Islet precursor cell (in vitro differentiated cells): Measurements from ENCODE around the gene DIAPH1.
"Not testable (repeated sequence)": the region's sequence is repeated elsewhere in the genome, so short reads cannot be mapped to it uniquely, and the experiment has no call there.

Experiments used
- DNase-seq: peaks from one replicate; pipeline ENCODE4 v3.0.0-alpha.2; 2018

DIAPH1 gene

DNA sequence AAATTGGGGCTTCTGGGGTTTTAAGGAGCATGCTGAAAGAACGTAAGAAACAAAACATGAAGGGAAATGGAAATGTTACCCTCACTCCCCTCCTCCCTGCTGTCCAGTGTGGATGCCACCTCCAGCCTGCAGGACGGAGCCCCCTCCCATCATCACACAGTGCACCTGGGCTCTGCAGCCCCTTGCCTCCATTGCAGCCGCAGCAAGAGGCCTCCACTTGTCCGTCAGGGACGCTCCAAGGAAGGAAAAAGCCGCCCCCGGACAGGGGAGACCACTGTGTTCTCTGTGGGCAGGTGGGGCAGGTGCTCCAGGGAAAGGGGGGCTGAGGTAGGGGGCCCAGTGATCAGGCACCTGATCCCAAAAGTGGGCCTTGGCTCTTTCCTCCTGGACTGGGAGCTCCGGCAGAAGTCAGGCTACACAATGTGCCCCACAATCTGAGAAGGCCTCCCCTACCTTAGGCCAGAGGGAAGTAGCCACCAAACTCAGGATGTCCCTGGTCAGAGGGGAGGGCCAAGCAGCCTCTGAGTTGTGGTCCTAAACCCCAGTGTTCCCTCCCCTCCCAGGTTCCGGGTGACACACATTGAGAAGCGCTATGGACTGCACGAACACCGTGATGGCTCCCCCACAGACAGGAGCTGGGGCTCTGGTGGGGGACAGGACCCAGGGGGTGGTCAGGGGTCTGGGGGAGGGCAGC lies 20.7 kb upstream of the DIAPH1 start:
- no peak for DNase-seq

DNA sequence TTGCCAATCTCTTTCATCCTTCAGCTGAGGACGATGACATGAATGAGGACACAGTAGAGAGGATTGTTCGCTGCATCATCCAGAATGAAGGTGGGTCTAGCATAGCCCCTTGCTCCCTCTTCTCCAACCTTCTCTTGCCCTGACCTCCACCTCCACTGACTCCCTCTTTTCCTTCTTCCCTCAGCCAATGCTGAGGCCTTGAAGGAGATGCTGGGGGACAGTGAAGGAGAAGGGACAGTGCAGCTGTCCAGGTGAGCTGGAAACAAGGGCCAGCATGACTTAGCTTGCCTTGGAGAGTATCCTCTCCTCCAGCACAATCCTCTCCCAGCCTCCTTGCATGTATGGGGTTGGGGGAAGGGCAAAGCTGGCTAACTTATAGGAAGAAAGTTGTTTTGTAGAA lies 20.0 kb upstream of the DIAPH1 start:
- no peak for DNase-seq

DNA sequence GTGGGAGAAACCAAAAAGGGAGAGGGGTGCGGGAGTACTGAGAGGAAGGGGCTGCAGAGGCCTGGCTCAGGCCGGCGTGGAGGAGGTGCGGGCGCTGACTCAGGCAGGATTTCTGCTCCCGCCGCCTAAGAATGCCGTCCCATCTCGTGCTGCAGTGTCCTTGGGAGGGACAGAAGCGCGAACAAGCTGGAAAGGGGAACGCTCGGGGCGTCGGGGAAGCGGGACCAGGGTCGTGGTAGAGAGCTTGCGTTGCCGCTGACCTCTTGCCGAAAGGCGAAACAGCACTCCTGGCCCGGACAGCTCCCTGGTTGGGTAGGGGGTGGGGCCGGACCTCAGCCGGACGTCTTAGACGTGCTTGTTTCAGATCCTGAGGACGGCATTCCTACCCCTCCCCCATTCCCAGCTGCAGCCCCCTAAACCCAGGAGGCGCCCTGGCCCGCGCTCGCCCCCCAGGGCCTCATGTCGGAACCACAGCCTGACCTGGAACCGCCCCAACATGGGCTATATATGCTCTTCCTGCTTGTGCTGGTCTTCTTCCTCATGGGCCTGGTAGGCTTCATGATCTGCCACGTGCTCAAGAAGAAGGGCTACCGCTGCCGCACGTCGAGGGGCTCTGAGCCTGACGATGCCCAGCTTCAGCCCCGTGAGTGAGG lies 19.1 kb upstream of the DIAPH1 start:
- DNase-seq, result peak; percentile 92

DNA sequence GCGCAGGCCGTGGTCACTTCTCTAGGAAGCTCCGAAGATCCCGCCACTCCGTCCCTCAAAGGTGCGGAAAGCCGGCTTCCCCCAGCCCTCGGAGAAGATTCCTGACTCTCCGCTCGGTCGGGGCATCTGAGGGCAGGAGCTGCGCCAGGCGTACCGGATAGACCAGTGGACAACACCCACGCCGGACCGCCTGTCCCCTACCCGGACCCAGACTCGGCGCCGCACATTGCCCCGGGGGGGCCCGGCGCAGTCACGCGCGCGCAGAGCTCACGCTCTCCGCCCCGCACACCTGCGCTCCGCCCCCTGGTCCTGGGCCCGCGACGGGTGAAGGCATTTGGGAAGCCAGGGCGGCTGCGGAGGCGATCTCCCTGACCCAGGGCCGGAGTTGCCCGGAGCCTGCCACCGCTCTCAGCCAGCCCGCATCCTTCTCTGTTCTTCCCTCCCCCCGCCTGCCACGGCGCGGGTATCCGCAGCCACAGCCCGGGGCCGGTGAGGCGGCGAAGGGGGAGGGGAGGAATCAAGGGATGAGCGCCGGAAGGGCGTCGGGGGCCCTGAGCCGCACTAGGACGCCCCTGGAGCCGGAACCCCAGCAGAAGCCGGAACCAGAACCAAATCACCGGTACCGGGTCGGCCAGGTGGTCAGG lies 18.4 kb upstream of the DIAPH1 start:
- peak; percentile 71 for DNase-seq

DNA sequence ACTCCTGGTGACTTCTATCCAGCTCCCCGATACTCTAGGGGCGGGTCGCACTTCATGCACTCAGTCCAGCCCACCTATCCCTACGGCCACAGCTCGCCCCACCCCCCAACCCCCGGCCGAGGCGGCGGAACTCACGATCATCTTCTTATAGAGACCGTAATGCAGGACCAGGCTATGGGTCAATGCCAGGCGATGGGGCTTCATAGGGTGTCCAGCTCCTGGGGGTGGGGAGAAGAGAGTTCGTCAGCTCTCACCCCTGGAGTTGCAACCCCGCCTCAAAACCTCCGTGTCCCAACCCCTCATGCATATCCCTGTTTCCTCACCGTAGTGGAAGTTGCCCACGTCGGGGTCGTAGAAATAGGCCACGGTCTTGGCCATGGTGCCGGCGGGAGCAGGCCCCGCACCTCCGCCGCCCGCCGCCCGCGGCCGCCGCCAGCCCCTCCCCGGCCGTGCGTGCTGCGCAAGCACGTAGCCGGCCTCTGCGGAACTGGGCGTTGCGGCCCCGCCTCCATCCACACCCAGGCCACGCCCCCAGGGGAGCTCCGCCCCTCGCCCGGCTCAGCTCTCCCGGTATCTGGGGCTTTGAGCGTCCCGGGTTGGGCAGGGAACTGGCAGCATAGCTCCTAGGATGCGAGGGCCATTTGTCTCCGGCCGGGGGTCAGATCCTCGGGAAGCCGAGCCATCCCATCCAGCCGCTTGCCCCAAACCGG lies 17.8 kb upstream of the DIAPH1 start, which contains the start of the genes HDAC3 and RELL2:
HDAC3 (minus strand) TSS at position 437 of the 710 bp plus-strand sequence; CDS start at position 378, 59 bp downstream.
RELL2 (plus strand) TSS at position 585 of the 710 bp plus-strand sequence. CDS start 1,229 bp downstream, outside the sequence.
- peak; percentile 97 for DNase-seq

DNA sequence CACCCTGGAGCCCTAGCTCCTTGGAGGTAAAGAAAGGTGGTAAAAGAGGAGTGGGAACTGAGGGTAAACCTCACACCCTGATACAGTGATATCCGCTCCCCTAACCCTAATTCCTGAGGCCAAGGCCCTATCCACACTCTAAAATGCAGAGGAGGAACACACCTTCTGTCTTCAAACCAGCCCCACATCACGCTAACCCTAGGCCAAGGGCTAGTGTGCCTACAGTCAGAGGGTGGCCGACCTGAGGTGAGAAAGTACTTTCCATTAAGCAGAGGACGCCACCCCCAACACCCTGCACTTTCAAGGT lies 17.3 kb upstream of the DIAPH1 start:
- DNase-seq, result no peak

DNA sequence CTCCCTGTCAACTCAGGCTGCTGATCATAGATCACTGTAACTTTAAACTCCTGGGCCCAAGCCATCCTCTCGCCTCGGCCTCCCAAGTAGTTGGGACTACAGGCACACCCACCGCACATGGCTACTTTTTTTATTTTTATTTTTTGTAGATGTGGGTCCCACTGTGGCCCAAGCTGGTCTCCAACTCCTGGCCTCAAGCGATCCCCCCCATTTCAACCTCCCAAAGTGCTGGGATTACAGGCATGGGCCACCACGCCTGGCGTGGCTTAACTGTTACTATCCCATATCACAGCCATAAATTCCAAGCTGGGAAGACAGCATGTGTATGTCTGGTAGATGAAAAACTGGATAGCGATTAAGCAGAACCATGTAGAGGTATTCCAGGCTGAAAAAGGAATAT lies 16.8 kb upstream of the DIAPH1 start:
- no peak for DNase-seq

DNA sequence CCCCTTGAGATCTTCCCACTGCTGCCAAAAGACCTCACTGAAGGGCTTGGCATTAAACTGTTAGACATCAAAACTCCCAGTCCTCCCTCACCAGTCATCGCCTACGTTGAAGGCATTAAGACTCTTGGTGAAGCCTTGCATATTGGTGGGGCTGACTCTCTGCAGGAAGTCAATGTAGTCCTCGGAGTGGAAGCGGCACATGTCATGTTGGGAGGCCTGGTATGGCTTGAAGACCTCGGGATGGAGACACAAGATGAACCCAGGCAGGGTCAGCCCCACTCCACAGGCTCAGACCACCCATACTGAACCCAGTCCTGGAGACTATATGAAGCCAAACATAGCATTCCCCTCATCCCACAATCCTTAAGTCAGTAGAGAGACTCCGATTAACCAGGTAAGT lies 15.9 kb upstream of the DIAPH1 start:
- no peak for DNase-seq

DNA sequence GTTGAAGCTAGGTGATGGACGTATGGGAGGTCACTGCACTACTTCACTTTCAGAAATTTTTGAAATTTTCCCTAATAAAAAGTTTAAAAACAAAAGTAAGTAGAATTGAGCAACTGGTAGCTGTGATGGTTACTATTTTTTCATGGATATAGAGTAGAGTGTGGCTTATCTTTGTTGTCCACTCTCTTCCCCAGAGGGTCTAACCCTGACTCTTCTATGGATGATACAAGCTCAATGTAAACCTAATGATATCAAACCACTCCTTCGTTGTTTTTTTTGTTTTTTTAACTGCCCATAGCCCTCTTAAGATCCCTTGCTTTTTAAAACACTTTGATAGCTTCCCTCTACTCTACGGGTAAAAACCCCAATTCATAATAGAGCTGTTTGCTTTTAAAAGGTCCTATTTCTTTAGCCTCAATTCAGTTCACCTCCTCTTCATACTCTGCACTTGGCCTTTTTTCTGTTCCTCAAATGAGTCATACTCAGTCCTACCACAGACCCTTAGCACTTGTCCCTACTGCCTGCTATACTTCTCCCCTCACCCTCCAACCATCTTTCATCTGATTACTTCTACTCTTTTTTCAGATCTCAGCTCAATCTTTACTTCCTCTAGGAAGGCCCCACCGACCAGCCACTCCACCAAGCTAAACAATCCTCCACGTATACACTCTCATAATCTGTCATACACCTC lies 15.2 kb upstream of the DIAPH1 start:
- DNase-seq, result no peak

DNA sequence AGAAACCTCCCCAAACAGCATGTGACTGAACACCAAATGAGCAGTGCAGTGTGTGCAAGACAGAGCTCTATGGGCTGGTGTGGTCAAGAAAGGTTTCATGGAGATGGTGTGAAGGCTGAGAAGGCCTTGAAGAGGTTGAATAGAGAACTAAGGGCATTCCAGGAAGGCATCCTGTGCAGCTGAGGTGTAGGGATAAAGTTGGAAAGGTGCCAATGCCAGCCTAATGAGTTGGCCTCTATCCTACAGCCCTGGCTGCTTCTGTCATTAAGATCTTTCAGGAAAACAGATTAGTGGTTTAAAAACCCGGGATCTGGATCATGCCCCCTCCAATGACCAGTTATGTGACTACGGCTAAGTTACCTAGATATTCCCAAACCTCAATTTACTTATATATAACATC lies 13.8 kb upstream of the DIAPH1 start:
- DNase-seq, result no peak

DNA sequence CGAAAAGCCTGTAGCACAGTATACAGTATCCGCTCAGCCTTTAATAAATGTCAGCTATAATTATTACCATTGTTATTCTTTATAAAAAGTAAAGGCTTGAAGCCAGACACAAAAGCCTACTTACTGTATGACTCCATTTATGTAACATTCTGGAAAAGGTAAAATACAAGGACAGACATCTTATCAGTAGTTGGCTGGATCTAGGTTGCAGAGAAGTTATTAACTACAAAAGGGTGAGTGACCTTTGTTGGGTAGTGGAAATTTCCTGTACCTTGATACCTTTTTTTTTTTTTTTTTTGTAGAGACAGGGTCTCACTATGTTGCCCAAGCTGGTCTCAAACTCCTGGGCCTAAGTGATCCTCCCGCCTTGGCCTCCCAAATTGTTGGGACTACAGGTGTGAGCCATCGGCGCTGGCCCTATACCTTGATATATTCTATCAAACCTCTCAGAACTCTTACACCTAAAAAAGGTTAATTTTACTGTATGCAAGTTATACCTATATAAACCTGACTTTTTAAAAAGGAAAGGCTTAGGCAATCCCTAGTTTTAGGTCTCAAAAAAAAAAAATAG lies 11.9 kb upstream of the DIAPH1 start:
- no peak for DNase-seq

DNA sequence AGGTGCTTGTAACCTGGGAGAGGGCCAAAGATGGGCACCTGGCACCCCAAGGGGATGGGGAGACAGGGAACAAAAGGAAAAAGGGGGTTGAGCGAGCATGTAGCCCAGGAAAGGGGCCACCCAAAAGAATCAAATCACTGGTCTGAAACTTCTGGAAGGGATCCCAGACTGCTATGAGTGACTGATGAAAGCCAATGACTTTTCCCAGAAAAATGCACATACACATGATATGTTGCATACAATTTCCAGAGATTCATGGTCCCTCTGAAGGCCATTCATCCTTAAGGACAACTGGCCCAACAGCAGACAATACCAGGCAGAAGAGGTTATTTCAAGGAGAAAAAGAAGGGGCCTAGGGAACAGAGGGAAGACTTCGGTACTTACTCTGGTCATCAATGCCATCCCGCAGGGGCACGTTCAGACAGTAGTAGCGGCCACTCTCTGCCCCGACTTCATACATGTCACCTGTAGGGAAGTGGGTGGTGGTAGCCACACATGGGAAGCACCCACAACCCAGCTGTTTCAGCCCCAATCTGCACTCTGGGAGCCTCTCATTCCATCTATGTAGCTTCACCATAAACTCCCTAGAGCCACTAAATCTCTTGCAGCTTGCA lies 9.5 kb upstream of the DIAPH1 start:
- DNase-seq, result no peak

DNA sequence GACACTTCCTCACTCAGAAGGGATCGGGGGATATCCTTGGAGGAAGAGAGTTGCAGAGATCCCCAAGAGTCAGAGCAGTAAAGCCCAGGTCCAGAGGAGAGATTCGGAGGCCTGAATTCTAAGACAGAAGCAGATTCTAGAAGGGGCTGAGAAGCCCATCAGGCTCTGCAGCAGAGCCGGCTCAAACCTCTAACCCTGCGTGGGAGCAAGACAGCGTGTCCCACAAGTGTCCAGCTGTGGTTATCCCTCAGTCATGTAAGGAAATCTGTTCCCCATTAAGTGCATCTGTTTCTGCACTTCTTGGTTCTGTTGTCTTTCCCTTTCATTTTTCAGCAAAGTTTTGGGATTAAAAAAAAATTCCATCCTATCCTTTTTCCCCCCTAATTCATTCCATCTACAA lies 4.8 kb upstream of the DIAPH1 start:
- no peak for DNase-seq

DNA sequence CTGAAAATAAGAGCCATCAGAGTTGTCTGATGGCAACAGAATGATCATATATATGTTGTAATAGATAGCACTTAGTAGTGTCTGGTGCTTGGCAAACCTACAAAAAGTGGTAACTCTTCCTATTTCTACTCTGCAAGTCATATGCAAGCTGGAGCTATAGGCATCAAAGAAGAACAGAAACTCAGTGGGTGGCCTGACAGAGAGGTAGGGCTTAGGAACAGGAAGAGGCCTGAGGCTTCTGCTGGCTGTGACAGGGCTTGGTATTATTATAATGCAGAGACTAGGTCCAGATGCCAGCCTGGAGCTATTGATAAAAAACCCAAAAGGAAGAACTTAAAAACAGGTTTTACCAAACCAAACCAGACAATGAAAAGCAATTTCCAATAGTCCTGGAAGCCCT lies 4.4 kb upstream of the DIAPH1 start:
- no peak for DNase-seq

DNA sequence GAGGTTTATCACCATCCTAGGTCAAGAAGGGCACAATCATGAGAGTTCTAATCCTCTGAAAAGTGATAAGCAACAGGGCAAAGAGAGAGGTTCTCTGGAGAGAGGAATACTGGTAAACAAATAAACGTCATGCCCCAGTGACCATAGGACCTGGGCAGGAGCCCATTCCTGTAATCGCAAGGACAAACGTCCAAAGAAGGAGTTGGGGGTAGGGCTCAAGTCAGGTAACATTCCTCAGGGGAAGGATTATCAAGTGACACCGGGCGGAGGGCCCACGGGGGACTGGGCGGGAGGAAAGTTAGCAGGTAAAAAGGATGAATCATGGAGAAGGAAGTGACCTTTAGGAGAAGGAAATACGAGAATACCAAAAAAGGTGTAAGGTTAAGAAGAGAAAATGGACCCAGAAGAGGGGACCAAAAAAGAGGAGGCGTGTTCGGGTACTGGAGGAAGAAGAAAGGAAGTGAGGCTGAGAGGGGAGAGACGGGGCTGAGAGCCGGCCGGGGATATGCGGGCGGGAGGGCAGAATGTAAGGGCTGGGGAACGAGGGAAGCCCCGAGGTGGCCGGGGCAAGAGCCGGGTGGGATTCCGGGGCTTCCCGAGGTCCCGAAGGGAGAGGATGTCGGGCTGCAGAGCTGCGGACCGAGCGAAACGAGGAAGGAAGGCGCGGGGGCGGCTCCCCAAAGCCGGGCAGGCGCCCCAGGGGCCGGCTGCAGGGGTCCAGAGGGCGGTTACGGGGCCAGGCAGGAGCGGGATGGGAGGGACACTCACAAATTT lies 583 bp downstream of the DIAPH1 start:
- peak; percentile 88 for DNase-seq

DNA sequence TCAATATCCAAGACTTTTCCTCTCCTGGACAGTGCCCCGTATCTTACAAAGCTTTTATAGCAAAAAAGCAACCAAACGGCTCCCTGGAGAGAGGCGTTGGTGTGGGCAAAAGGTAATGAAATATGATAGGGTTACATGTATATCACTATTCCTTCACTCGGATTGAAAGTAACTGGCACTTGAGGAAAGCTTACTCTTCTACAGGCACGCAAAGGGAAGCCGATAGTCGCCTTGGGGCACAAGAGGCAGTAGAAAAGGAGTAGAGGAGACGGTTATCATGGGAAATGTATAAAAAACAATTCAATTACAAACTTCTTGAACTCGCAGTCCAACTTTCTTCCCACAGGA lies 1.1 kb downstream of the DIAPH1 start:
- no peak for DNase-seq

DNA sequence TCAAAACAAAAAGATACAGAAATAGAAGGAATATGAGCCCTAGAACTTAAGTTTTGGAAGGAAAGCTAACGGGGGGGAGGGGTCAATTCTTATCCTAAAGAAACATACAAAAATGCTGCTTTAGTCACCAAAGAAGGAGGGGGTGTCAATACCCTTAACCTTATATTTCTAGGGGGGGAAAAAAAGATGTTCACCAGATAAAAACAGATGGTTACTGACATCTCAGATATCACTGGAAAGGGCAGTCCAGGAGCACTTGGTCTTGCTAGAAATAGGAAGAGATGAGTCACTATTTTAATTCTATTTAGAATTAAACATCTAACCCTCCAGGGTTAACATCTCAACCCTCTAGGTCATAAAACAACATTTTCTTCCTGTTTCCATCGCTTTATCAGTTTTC lies 1.7 kb downstream of the DIAPH1 start:
- no peak for DNase-seq

DNA sequence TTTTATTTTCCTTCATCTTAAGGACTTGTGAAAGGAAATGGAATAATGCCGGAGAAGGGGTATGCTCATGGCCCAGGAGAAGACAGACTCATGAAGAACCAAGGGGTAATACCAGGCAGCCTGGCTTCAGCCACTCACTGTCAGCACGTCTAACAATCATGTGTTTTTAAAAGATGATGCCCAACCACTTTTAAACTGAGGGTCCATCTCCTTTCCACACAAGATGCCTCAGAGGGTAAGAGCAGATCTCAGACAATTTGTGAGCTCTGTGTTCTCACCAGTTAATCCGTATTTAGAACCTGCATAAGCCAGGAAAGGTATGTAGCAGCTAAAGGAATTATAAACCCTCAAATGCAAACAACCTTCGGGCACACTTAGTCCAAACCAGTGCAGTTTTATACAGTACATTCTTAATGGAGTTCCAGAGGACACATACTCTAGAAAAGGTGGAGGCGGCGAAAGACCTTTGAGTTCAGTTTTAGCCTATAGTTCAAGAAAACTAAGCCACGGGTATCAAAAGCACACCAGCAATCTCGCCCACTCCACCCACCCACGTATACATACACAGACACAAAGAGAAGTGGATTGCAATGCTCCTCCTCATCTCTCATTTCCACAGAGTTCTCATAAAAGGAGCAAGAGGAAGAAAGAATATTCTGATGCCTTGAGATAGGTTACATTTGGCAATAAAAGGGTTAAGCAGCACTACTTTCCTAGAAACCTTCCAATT lies 2.6 kb downstream of the DIAPH1 start:
- no peak for DNase-seq

DNA sequence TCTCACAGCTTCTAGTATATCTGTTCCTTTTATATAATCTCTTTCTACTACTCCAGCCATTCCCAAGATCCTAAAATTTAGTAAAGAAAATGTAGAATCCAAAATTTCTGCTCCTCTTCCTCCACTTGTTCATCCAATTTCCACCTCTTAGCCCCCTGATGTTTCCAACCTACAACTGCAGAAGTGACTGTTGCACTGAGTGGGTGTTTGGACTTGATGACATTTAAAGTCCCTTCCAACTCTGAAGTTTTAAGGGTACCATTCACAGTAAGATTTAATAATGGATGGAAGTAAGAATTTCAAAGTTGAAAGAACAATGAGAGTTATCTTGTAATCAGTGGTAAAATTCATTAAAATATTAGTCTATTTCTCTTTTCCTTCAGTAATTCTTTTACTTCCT lies 5.5 kb downstream of the DIAPH1 start:
- DNase-seq, result no peak

DNA sequence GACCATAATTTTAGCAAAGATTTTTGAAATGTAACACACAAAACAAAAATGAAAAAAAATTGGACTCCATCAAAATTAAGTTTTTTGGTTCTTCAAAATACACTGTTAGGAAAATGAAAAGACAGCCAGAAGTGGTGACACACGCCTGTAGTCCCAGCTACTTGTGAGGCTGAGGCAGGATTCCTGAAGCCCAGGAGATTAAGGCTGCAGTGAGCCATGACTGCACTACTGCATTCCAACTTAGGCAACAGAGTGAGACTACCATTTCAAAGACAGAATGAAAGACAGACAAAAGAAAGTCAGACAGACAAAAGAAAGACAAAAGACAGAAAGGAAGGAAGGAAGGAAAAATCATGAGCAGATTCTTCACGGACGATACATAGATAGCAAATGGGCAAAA lies 7.5 kb downstream of the DIAPH1 start:
- no peak for DNase-seq

DNA sequence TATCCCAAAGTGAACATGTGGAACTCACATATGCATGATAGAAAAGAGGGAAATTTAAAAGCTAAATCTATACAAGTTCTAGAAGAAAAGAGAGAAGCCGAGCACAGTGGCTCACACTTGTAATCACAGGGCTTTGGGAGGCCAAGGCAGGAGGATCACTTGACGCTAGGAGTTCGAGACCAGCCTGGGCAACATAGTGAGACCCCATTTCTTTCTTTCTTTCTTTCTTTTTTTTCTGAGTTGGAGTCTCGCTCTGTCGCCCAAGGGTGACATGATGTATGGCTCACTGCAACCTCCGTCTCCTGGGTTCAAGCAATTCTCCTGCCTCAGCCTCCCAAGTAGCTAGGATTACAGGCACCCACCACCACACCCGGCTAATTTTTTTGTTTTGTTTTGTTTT lies 8.9 kb downstream of the DIAPH1 start:
- not testable (repeated sequence) for DNase-seq
